ENCODE data around the gene ZBP1. TPM values are rescaled to one million over a fixed set of nuclear protein-coding genes. Genes with fewer than 3 reads are reported as not detected.

ZBP1 gene
- total RNA-seq, 5 donors from 2014 or later (not counting 1 experiment from before 2014, with no cell fraction given), result 8.6 to 41.1 (median 20.6) TPM

- Histone ChIP-seq H3K9me3 (no peaks in the 10 kb centered on the region), H3K36me3 (ENCODE audit: control insufficient read depth in 2 of 2, extremely low read depth in 1 of 2, insufficient read depth in 1 of 2, low read length in 1 of 2) (peaks cover 0 to 7% of the 10 kb centered on the region in 2 donors)
- DNase-seq, result peak in 1 of 35 experiments; percentile 1
These were observed 35.6 kb upstream of the ZBP1 start for GRCh38 chr20:57655809-57656155.

GRCh38 chr20:57654998-57655808, 35.0 kb upstream of the ZBP1 start:
- Histone ChIP-seq H3K4me3 (ENCODE audit: control insufficient read depth in 1 of 2, extremely low read depth in 1 of 2, low read length in 1 of 2) (no peak overlapping the region), H3K4me1 (ENCODE audit: control insufficient read depth in 1 of 2, extremely low read depth in 1 of 2, insufficient read depth in 2 of 2, low read length in 2 of 2) (peaks cover 11 to 49% of the 10 kb centered on the region in 2 experiments), H3K36me3 (ENCODE audit: control insufficient read depth in 2 of 2, extremely low read depth in 1 of 2, insufficient read depth in 1 of 2, low read length in 1 of 2) (peaks cover 0 to 7% of the 10 kb centered on the region in 2 donors), H3K9me3 (no peaks in the 10 kb centered on the region), H3K27me3 (replicated peaks in 1 of 2; ENCODE audit: control insufficient read depth in 2 of 2, extremely low read depth in 1 of 2, insufficient read depth in 2 of 2, low read length in 1 of 2) (peaks cover 0 to 6% of the 10 kb centered on the region in 2 experiments), H3K27ac (ENCODE audit: low read length) (no peak overlapping the region)
- no peak overlapping the region for H3K27ac Mint-ChIP-seq
- peaks cover 24% of the 10 kb centered on the region for H3K36me3 Mint-ChIP-seq
- POLR2A ChIA-PET, result no interaction called here
- no peak overlapping the region for H3K4me3 Mint-ChIP-seq
- ATAC-seq (replicated peaks in 1 of 4) (no peak), DNase-seq (peak in 4 of 35 experiments; percentile 2 to 20 (median 8))
- 88% methylated on average over 20 of the region's 22 CpGs for WGBS (ENCODE audit: insufficient coverage)
- no peaks in the 10 kb centered on the region for H3K9me3 Mint-ChIP-seq
- H3K27me3 Mint-ChIP-seq, result no peaks in the 10 kb centered on the region
- CTCF ChIA-PET, result interaction anchor here (0.6 to 1.6 kb wide), 6 partner anchors 27 to 1296 kb away, joined by 3 to 5 read pairs (median 4); partner anchors contain the start of gene FAM210B (in 1 of the 2)
- peaks cover 35 to 43% (median 39%) of the 10 kb centered on the region in 3 donors for H3K4me1 Mint-ChIP-seq

More at GRCh38 chr20:57655809-57656155, 35.6 kb upstream of the ZBP1 start:
- Mint-ChIP-seq H3K27ac (no peak overlapping the region), H3K4me3 (no peak overlapping the region), H3K27me3 (no peaks in the 10 kb centered on the region), H3K4me1 (peaks cover 35 to 43% (median 42%) of the 10 kb centered on the region in 3 donors), H3K9me3 (no peaks in the 10 kb centered on the region), H3K36me3 (peaks cover 18% of the 10 kb centered on the region)
- Histone ChIP-seq H3K4me3 (ENCODE audit: control insufficient read depth in 1 of 2, extremely low read depth in 1 of 2, low read length in 1 of 2) (no peak overlapping the region), H3K27ac (ENCODE audit: low read length) (no peak overlapping the region), H3K4me1 (ENCODE audit: control insufficient read depth in 1 of 2, extremely low read depth in 1 of 2, insufficient read depth in 2 of 2, low read length in 2 of 2) (peaks cover 11 to 49% of the 10 kb centered on the region in 2 experiments), H3K27me3 (replicated peaks in 1 of 2; ENCODE audit: control insufficient read depth in 2 of 2, extremely low read depth in 1 of 2, insufficient read depth in 2 of 2, low read length in 1 of 2) (peaks cover 0 to 6% of the 10 kb centered on the region in 2 experiments)
- ATAC-seq (replicated peaks in 1 of 4), result no peak
- WGBS (ENCODE audit: insufficient coverage), result 88% methylated on average over 6 of the region's 11 CpGs
- CTCF ChIA-PET, result interaction anchor here in 1 of 2 donors (1.3 to 1.6 kb wide), 2 partner anchors 28 to 33 kb away, joined by 3 to 4 read pairs; no protein-coding TSS in a partner anchor
- POLR2A ChIA-PET, result no interaction called here

GRCh38 chr20:57654363-57654997, 34.3 kb upstream of the ZBP1 start:
- Histone ChIP-seq H3K4me3 (ENCODE audit: control insufficient read depth in 1 of 2, extremely low read depth in 1 of 2, low read length in 1 of 2) (no peak overlapping the region), H3K27ac (ENCODE audit: low read length) (no peak overlapping the region), H3K9me3 (no peaks in the 10 kb centered on the region), H3K36me3 (ENCODE audit: control insufficient read depth in 2 of 2, extremely low read depth in 1 of 2, insufficient read depth in 1 of 2, low read length in 1 of 2) (peaks cover 0 to 7% of the 10 kb centered on the region in 2 donors), H3K4me1 (ENCODE audit: control insufficient read depth in 1 of 2, extremely low read depth in 1 of 2, insufficient read depth in 2 of 2, low read length in 2 of 2) (peaks cover 11 to 46% of the 10 kb centered on the region in 2 experiments), H3K27me3 (replicated peaks in 1 of 2; ENCODE audit: control insufficient read depth in 2 of 2, extremely low read depth in 1 of 2, insufficient read depth in 2 of 2, low read length in 1 of 2) (peaks cover 0 to 6% of the 10 kb centered on the region in 2 experiments)
- H3K4me3 Mint-ChIP-seq, result no peak overlapping the region
- ChIA-PET POLR2A (no interaction called here), CTCF (interaction anchor here (0.6 to 2.0 kb wide), 11 partner anchors 26 to 1296 kb away, joined by 3 to 10 read pairs (median 4); partner anchors contain the start of gene FAM210B (in 1 of the 2))
- H3K4me1 Mint-ChIP-seq, result peaks cover 33 to 41% (median 37%) of the 10 kb centered on the region in 3 donors
- peaks cover 23% of the 10 kb centered on the region for H3K36me3 Mint-ChIP-seq
- no peaks in the 10 kb centered on the region for H3K27me3 Mint-ChIP-seq
- peak; percentile 67 to 75 (median 68) for ATAC-seq (replicated peaks in 1 of 4)
- 49% methylated on average over 11 of the region's 12 CpGs for WGBS (ENCODE audit: insufficient coverage)
- DNase-seq, result peak in 33 of 35 experiments; percentile 18 to 82 (median 47)
- H3K27ac Mint-ChIP-seq, result peak overlapping the region in 1 of 2 donors; percentile 11
- H3K9me3 Mint-ChIP-seq, result no peaks in the 10 kb centered on the region

GRCh38 chr20:57653910-57654309, 33.7 kb upstream of the ZBP1 start:
- no peak overlapping the region for H3K27ac Mint-ChIP-seq
- no peaks in the 10 kb centered on the region for H3K27me3 Mint-ChIP-seq
- H3K27ac ChIP-seq (ENCODE audit: low read length), result no peak overlapping the region
- H3K4me1 ChIP-seq (ENCODE audit: control insufficient read depth in 1 of 2, extremely low read depth in 1 of 2, insufficient read depth in 2 of 2, low read length in 2 of 2), result peaks cover 11 to 41% of the 10 kb centered on the region in 2 experiments
- CTCF ChIA-PET, result interaction anchor here (0.7 to 2.0 kb wide), 9 partner anchors 26 to 527 kb away, joined by 3 to 10 read pairs (median 4); partner anchors contain the start of gene ZBP1 (in 1 of the 2)
- ATAC-seq (replicated peaks in 1 of 4) (no peak), DNase-seq (peak in 1 of 35 experiments; percentile 17)
- peaks cover 0 to 6% of the 10 kb centered on the region in 2 experiments for H3K27me3 ChIP-seq (replicated peaks in 1 of 2; ENCODE audit: control insufficient read depth in 2 of 2, extremely low read depth in 1 of 2, insufficient read depth in 2 of 2, low read length in 1 of 2)
- H3K4me3 Mint-ChIP-seq, result no peak overlapping the region
- peaks cover 27 to 36% (median 31%) of the 10 kb centered on the region in 3 donors for H3K4me1 Mint-ChIP-seq
- H3K4me3 ChIP-seq (ENCODE audit: control insufficient read depth in 1 of 2, extremely low read depth in 1 of 2, low read length in 1 of 2), result no peak overlapping the region
- no peaks in the 10 kb centered on the region for H3K9me3 Mint-ChIP-seq
- H3K36me3 Mint-ChIP-seq, result peaks cover 22% of the 10 kb centered on the region
- H3K36me3 ChIP-seq (ENCODE audit: control insufficient read depth in 2 of 2, extremely low read depth in 1 of 2, insufficient read depth in 1 of 2, low read length in 1 of 2), result peaks cover 0 to 7% of the 10 kb centered on the region in 2 donors
- WGBS (ENCODE audit: insufficient coverage), result 71% methylated on average over 2 of the region's 5 CpGs
- POLR2A ChIA-PET, result no interaction called here
- no peaks in the 10 kb centered on the region for H3K9me3 ChIP-seq

GRCh38 chr20:57653546-57653900, 33.3 kb upstream of the ZBP1 start:
- no peak overlapping the region for H3K27ac ChIP-seq (ENCODE audit: low read length)
- H3K9me3 ChIP-seq, result no peaks in the 10 kb centered on the region
- ChIA-PET CTCF (interaction anchor here (0.7 to 2.0 kb wide), 9 partner anchors 26 to 57 kb away, joined by 3 to 10 read pairs (median 4); partner anchors contain the start of gene ZBP1 (in 1 of the 2)), POLR2A (interaction anchor here in 1 of 2 donors (0.8 kb wide), 1 partner anchor 36 kb away, joined by 9 read pairs; no protein-coding TSS in a partner anchor)
- peaks cover 24 to 32% (median 28%) of the 10 kb centered on the region in 3 donors for H3K4me1 Mint-ChIP-seq
- 87% methylated on average over 6 of the region's 8 CpGs for WGBS (ENCODE audit: insufficient coverage)
- H3K4me1 ChIP-seq (ENCODE audit: control insufficient read depth in 1 of 2, extremely low read depth in 1 of 2, insufficient read depth in 2 of 2, low read length in 2 of 2), result peaks cover 9 to 37% of the 10 kb centered on the region in 2 experiments
- peaks cover 18% of the 10 kb centered on the region for H3K36me3 Mint-ChIP-seq
- no peak overlapping the region for H3K4me3 Mint-ChIP-seq
- no peaks in the 10 kb centered on the region for H3K27me3 Mint-ChIP-seq
- H3K4me3 ChIP-seq (ENCODE audit: control insufficient read depth in 1 of 2, extremely low read depth in 1 of 2, low read length in 1 of 2), result no peak overlapping the region
- H3K27ac Mint-ChIP-seq, result no peak overlapping the region
- H3K9me3 Mint-ChIP-seq, result no peaks in the 10 kb centered on the region
- DNase-seq (peak in 2 of 35 experiments; percentile 2 to 5), ATAC-seq (replicated peaks in 1 of 4) (no peak)
- H3K36me3 ChIP-seq (ENCODE audit: control insufficient read depth in 2 of 2, extremely low read depth in 1 of 2, insufficient read depth in 1 of 2, low read length in 1 of 2), result peaks cover 0 to 7% of the 10 kb centered on the region in 2 donors
- peaks cover 0 to 6% of the 10 kb centered on the region in 2 experiments for H3K27me3 ChIP-seq (replicated peaks in 1 of 2; ENCODE audit: control insufficient read depth in 2 of 2, extremely low read depth in 1 of 2, insufficient read depth in 2 of 2, low read length in 1 of 2)

Data from T-cell (primary cell).